A549 (cell line): ENCODE measurements around the gene NMBR. TPM values are rescaled to one million over a fixed set of nuclear protein-coding genes. Genes with fewer than 3 reads are reported as not detected.

Experiments used
- ATAC-seq, 2 experiments: fragments of 200-7000 bp in 1 of 2; fragments of >200 bp in 1 of 2; cut with Nextera tagmentation in 1 of 2; cut with Tn5 transposase in 1 of 2; 3 replicates each; pipeline versions ENCODE4 v1.8.0 to v1.9.1; 2018 to 2020; ENCODE audit warnings: mild to moderate bottlenecking in 1 of 2, moderate library complexity in 1 of 2
- CTCF ChIA-PET: fragments of 300-600 bp; sonication (Branson Sonifier 250); formaldehyde crosslinking; extraction: SDS; loops from one replicate; lab custom pipeline; 2021; ENCODE audit warnings: antibody characterized with exemption, inconsistent platforms; lab: Yijun Ruan, JAX
- POLR2A ChIA-PET: fragments of 350-600 bp; formaldehyde crosslinking; extraction: SDS; loops from one replicate; lab custom pipeline; 2021; ENCODE audit warnings: antibody characterized with exemption, inconsistent platforms; lab: Yijun Ruan, JAX
- DNase-seq, 2 experiments: peaks; one replicate each; pipeline versions ENCODE4 v3.0.0 to v3.0.0-alpha.2; 2011 to 2016; ENCODE audit warnings: low read depth in 1 of 2, low spot score in 1 of 2
- FAIRE-seq: peaks from 2 replicates; lab custom pipeline; 2011; peaks lifted over from hg19 to GRCh38; lab: Jason Lieb, UNC
- H3K27ac ChIP-seq, 2 experiments: fragments of >200 bp; sonication (Bioruptor Twin); formaldehyde crosslinking; 3 replicates each; pipeline ENCODE4 v1.5.1; 2016 to 2017
- H3K4me1 ChIP-seq: fragments of >200 bp; sonication (Bioruptor Twin); formaldehyde crosslinking; 3 replicates; pipeline ENCODE4 v1.6.1; 2016
- H3K4me2 ChIP-seq: fragments of >200 bp; sonication (Bioruptor Twin); formaldehyde crosslinking; 3 replicates; pipeline ENCODE4 v1.6.1; 2016
- H3K4me3 ChIP-seq: fragments of >200 bp; sonication (Bioruptor Twin); formaldehyde crosslinking; 3 replicates; pipeline ENCODE4 v1.5.1; 2016
- H3K9me3 ChIP-seq: fragments of >200 bp; sonication (Bioruptor Twin); formaldehyde crosslinking; 3 replicates; pipeline ENCODE4 v1.6.1; 2016
- BCL3 ChIP-seq: fragments of >200 bp; sonication (Bioruptor Twin); formaldehyde crosslinking; IDR thresholded peaks from 3 replicates; pipeline ENCODE4 v1.6.1; 2016
- BHLHE40 ChIP-seq: IDR thresholded peaks from 2 replicates; pipeline ENCODE4 v1.6.1; 2012; ENCODE audit warnings: low read depth, low read length, inconsistent platforms
- CBX2 ChIP-seq: fragments of 200-600 bp; sonication (generic); IDR thresholded peaks from 2 replicates; pipeline ENCODE4 v1.6.1; 2016; ENCODE audit warnings: low read depth, mild to moderate bottlenecking, borderline replicate concordance
- CHD2 ChIP-seq: fragments of 150-350 bp; IDR thresholded peaks from 2 replicates; pipeline ENCODE4 v1.6.1; 2014; ENCODE audit warnings: low read length; ENCODE audit not compliant: partially characterized antibody
- EHMT2 ChIP-seq: fragments of 200-600 bp; sonication (generic); IDR thresholded peaks from 2 replicates; pipeline ENCODE4 v1.6.1; 2016; ENCODE audit warnings: antibody characterized with exemption, low read depth, mild to moderate bottlenecking, moderate library complexity
- EP300 ChIP-seq, 2 experiments: fragments of >200 bp; sonication (Bioruptor Twin); formaldehyde crosslinking; IDR thresholded peaks; 2 replicates in 1 of 2; 3 replicates in 1 of 2; pipeline ENCODE4 v1.6.1; 2016 to 2017
- ESRRA ChIP-seq: fragments of 150-350 bp; IDR thresholded peaks from 2 replicates; pipeline ENCODE4 v1.6.1; 2014; ENCODE audit warnings: mild to moderate bottlenecking, low read length, borderline replicate concordance
- FOSB ChIP-seq: fragments of 250-450 bp; sonication (Bioruptor Pico); IDR thresholded peaks from 2 replicates; pipeline ENCODE4 v1.5.0; 2020; ENCODE audit warnings: mild to moderate bottlenecking, moderate library complexity
- FOXS1 ChIP-seq: fragments of 250-450 bp; sonication (Bioruptor Pico); IDR thresholded peaks from 2 replicates; pipeline ENCODE4 v1.5.0; 2020; ENCODE audit warnings: mild to moderate bottlenecking, moderate library complexity
- GATA3 ChIP-seq: IDR thresholded peaks from 2 replicates; pipeline ENCODE4 v1.6.1; 2012; ENCODE audit warnings: borderline replicate concordance
- HDAC2 ChIP-seq: fragments of 200-600 bp; sonication (generic); IDR thresholded peaks from 2 replicates; pipeline ENCODE4 v1.6.1; 2016
- HOXB13 ChIP-seq: fragments of 250-450 bp; sonication (Bioruptor Pico); IDR thresholded peaks from 2 replicates; pipeline ENCODE4 v1.5.0; 2020; ENCODE audit warnings: low read depth, mild to moderate bottlenecking, moderate library complexity
- HOXB5 ChIP-seq: fragments of 250-450 bp; sonication (Bioruptor Pico); IDR thresholded peaks from 2 replicates; pipeline ENCODE4 v1.5.0; 2020; ENCODE audit warnings: mild to moderate bottlenecking, moderate library complexity
- PHF8 ChIP-seq: fragments of 200-600 bp; sonication (generic); IDR thresholded peaks from 2 replicates; pipeline ENCODE4 v1.6.1; 2016; ENCODE audit warnings: low read depth, mild to moderate bottlenecking, antibody characterized with exemption, moderate library complexity, borderline replicate concordance
- POLR2A ChIP-seq: IDR thresholded peaks from 2 replicates; pipeline ENCODE4 v1.6.1; 2012; ENCODE audit warnings: mild to moderate bottlenecking, low read length
- POLR2AphosphoS2 ChIP-seq: conservative IDR thresholded peaks from 2 replicates; pipeline ENCODE4 v1.6.1; 2012; ENCODE audit warnings: low read length, improper control_type of control experiment, inconsistent platforms
- RARB ChIP-seq: fragments of 250-450 bp; sonication (Bioruptor Pico); IDR thresholded peaks from 2 replicates; pipeline ENCODE4 v1.8.0; 2021; ENCODE audit warnings: mild to moderate bottlenecking, moderate library complexity
- RCOR1 ChIP-seq: fragments of 150-350 bp; IDR thresholded peaks from 2 replicates; pipeline ENCODE4 v1.6.1; 2014; ENCODE audit warnings: antibody characterized with exemption, low read length, low read depth
- RFX5 ChIP-seq: fragments of 450-650 bp; IDR thresholded peaks from 2 replicates; pipeline ENCODE4 v1.7.1; 2014; ENCODE audit warnings: antibody characterized with exemption, mild to moderate bottlenecking, moderate library complexity
- RNF2 ChIP-seq: fragments of 200-600 bp; sonication (generic); IDR thresholded peaks from 2 replicates; pipeline ENCODE4 v1.6.1; 2016; ENCODE audit warnings: low read depth, mild to moderate bottlenecking, antibody characterized with exemption, moderate library complexity, borderline replicate concordance
- TFCP2L1 ChIP-seq: fragments of 250-450 bp; sonication (Bioruptor Pico); IDR thresholded peaks from 2 replicates; pipeline ENCODE4 v1.5.0; 2021; ENCODE audit warnings: mild to moderate bottlenecking
- USF2 ChIP-seq: fragments of 450-650 bp; IDR thresholded peaks from 2 replicates; pipeline ENCODE4 v1.6.1; 2014; ENCODE audit warnings: antibody characterized with exemption
- ZC3H11A ChIP-seq: fragments of 450-650 bp; IDR thresholded peaks from 2 replicates; pipeline ENCODE4 v1.6.1; 2014; ENCODE audit warnings: antibody characterized with exemption, mild to moderate bottlenecking
- ZFP36 ChIP-seq: fragments of 450-650 bp; IDR thresholded peaks from 2 replicates; pipeline ENCODE4 v1.6.1; 2014; ENCODE audit warnings: borderline replicate concordance; ENCODE audit not compliant: partially characterized antibody
- ZSCAN20 ChIP-seq: fragments of 250-450 bp; sonication (Bioruptor Pico); IDR thresholded peaks from 2 replicates; pipeline ENCODE4 v1.8.0; 2022; ENCODE audit warnings: mild to moderate bottlenecking, moderate library complexity
- WGBS: methylation state at CpG from one replicate; pipeline ENCODE4 v1.1.6; 2017; ENCODE audit errors: missing lambda C conversion rate; 5-methylcytosine and 5-hydroxymethylcytosine counted together
- polyA plus RNA-seq, 4 experiments: library from polyadenylated mRNA; depleted of rRNA in 3 of 4; stranded (reverse); fragments of >200 nt; fragmentation: RNase III in 1 of 4; extraction: RNeasy Plus Mini Kit Qiagen cat#74134 plus additional on column Dnase treatment in 1 of 4; gene quantifications; 2 replicates in 3 of 4; 3 replicates in 1 of 4; pipeline ENCODE4 v1.2.3, GENCODE V29; 2011 to 2017
- TF ChIP-seq, protein P1 (sequence below): fragments of 250-450 bp; sonication (Bioruptor Pico); IDR thresholded peaks from 2 replicates; pipeline ENCODE4 v1.5.0; 2021; ENCODE audit warnings: mild to moderate bottlenecking, moderate library complexity, borderline replicate concordance
- TF ChIP-seq, protein P2 (sequence below): fragments of 150-350 bp; IDR thresholded peaks from 2 replicates; pipeline ENCODE4 v1.6.1; 2014; ENCODE audit warnings: low read depth, mild to moderate bottlenecking, low read length

Gene NMBR
- polyA plus RNA-seq, 2 of the 4 experiments (the other 2 are of a cell fraction): not detected

DNA sequence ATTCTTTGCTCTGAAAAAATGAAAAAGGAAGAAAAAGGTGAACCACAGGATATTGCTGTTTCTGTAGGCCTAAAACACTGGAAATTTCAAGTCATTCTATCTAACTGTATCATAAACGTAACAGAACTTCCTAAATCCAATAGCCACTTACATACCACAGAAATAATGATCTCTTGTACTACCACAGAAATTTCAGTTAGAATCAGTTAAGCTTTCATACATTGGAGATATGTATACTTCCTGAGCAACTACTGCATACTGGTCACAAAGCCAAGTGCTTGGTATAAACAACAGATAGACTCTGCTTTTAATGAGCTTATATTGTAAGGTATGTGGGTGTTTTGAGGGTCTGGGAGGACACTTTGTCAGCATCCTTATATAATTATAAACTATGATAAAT, 38.7 kb upstream of the NMBR start:
- TF ChIP-seq RFX5 (no peak), CHD2 (no peak), ZFP36 (no peak), ZC3H11A (no peak), ZSCAN20 (CRISPR knock-in tag) (no peak), EP300 (IDR thresholded peaks at IDR 0.05) (no peak), CBX2 (no peak), EHMT2 (no peak), HOXB5 (CRISPR knock-in tag) (no peak)
- Histone ChIP-seq H3K4me1 (peaks cover 7% of the 10 kb centered on the region; the same call in 1 of the 3 replicates), H3K4me2 (no peak overlapping the region), H3K4me3 (no peak overlapping the region), H3K27ac (no peak overlapping the region), H3K9me3 (no peaks in the 10 kb centered on the region)
- DNase-seq (no peak), FAIRE-seq (no peak), ATAC-seq (no peak)
- ChIA-PET POLR2A (no interaction called here), CTCF (no interaction called here)
- 94% methylated on average over 1 of the region's 1 CpG for WGBS

DNA sequence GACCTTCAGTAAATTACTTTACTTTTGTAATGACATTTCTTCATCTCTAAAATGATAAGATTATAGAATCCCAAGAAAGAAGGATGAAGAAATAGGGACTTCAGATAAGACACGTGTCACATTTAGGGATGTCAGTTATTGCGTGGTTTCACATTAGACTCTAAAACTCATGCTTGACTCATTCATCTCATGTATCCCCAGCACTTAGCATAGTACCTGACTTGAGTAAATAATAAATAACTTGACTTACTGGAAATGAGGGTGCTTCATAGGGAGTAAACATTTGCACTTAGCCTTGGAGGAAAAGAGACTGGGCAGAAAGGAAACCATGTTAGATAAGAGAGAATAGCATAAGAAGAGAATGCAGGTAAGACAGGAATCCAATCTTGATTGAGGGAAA, 37.4 kb upstream of the NMBR start:
- CTCF ChIA-PET: no interaction called here
- TF ChIP-seq HDAC2 (no peak), EHMT2 (no peak), POLR2A (no peak), BHLHE40 (no peak), CHD2 (no peak), ZSCAN20 (CRISPR knock-in tag) (no peak)
- DNase-seq (no peak), ATAC-seq (no peak), FAIRE-seq (no peak)
- Histone ChIP-seq H3K9me3 (no peaks in the 10 kb centered on the region), H3K4me3 (no peak overlapping the region), H3K4me1 (peaks cover 7% of the 10 kb centered on the region; the same call in 1 of the 3 replicates), H3K4me2 (no peak overlapping the region), H3K27ac (no peak overlapping the region)
- WGBS: 96% methylated on average over 2 of the region's 2 CpGs
- POLR2A ChIA-PET: no interaction called here

DNA sequence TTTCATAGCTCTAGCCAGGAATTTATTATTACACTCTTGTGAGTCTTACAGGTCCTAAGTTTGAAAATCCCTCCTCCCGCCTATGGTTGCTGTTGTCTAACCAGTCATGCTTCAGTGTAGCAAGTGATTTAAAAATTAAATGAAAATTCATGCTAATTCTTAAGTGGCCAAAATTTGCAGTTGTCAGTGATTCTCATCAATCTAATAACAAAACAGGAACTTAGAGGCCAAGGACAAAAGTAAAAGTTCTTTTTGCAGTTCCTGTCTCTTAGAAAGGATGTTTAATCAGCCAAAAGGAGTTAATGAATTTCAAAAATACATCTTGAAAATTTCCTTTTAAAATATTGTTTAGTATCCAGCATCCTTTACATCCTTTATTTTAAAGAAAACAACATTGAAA, 36.4 kb upstream of the NMBR start:
- CTCF ChIA-PET: interaction anchor here (1.4 to 1.6 kb wide), 2 partner anchors 13 to 27 kb away, joined by 3 read pairs; no protein-coding TSS in a partner anchor
- FAIRE-seq (no peak), DNase-seq (no peak)
- Histone ChIP-seq H3K4me3 (no peak overlapping the region), H3K27ac (no peak overlapping the region), H3K9me3 (no peaks in the 10 kb centered on the region), H3K4me1 (peaks cover 7% of the 10 kb centered on the region; the same call in 1 of the 3 replicates), H3K4me2 (no peak overlapping the region)
- WGBS: 91% methylated on average over 1 of the region's 1 CpG
- TF ChIP-seq TFCP2L1 (CRISPR knock-in tag) (no peak), POLR2AphosphoS2 (no peak), RCOR1 (no peak), FOSB (no peak), HOXB13 (CRISPR knock-in tag) (no peak), ESRRA (no peak), HDAC2 (no peak), FOXS1 (CRISPR knock-in tag) (no peak), USF2 (no peak), RNF2 (no peak)
- TF ChIP-seq, all 56 proteins: peak for 0
- POLR2A ChIA-PET: no interaction called here
- ATAC-seq: no peak

GRCh38 chr6:142182004-142182403, 35.1 kb upstream of the NMBR start:
- H3K9me3 ChIP-seq: no peaks in the 10 kb centered on the region
- no peak for DNase-seq
- H3K4me2 ChIP-seq: no peak overlapping the region
- no peak overlapping the region for H3K4me3 ChIP-seq
- ChIA-PET CTCF (interaction anchor here (1.6 kb wide), 1 partner anchor 26 kb away, joined by 3 read pairs; no protein-coding TSS in a partner anchor), POLR2A (no interaction called here)
- TF ChIP-seq RARB (CRISPR knock-in tag) (no peak), GATA3 (no peak), BCL3 (no peak), CHD2 (no peak), PHF8 (no peak), ZSCAN20 (CRISPR knock-in tag) (no peak), ZFP36 (no peak), RFX5 (no peak)
- TF ChIP-seq, protein P1, sequence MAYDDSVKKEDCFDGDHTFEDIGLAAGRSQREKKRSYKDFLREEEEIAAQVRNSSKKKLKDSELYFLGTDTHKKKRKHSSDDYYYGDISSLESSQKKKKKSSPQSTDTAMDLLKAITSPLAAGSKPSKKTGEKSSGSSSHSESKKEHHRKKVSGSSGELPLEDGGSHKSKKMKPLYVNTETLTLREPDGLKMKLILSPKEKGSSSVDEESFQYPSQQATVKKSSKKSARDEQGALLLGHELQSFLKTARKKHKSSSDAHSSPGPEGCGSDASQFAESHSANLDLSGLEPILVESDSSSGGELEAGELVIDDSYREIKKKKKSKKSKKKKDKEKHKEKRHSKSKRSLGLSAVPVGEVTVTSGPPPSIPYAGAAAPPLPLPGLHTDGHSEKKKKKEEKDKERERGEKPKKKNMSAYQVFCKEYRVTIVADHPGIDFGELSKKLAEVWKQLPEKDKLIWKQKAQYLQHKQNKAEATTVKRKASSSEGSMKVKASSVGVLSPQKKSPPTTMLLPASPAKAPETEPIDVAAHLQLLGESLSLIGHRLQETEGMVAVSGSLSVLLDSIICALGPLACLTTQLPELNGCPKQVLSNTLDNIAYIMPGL (CRISPR knock-in tag): no peak
- TF ChIP-seq, protein P2, sequence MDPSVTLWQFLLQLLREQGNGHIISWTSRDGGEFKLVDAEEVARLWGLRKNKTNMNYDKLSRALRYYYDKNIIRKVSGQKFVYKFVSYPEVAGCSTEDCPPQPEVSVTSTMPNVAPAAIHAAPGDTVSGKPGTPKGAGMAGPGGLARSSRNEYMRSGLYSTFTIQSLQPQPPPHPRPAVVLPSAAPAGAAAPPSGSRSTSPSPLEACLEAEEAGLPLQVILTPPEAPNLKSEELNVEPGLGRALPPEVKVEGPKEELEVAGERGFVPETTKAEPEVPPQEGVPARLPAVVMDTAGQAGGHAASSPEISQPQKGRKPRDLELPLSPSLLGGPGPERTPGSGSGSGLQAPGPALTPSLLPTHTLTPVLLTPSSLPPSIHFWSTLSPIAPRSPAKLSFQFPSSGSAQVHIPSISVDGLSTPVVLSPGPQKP: no peak
- H3K4me1 ChIP-seq: peaks cover 6% of the 10 kb centered on the region; the same call in 1 of the 3 replicates
- H3K27ac ChIP-seq: no peak overlapping the region
- no peak for FAIRE-seq
- no peak for ATAC-seq
